Measurements from ENCODE around the gene PHF13.

DNA sequence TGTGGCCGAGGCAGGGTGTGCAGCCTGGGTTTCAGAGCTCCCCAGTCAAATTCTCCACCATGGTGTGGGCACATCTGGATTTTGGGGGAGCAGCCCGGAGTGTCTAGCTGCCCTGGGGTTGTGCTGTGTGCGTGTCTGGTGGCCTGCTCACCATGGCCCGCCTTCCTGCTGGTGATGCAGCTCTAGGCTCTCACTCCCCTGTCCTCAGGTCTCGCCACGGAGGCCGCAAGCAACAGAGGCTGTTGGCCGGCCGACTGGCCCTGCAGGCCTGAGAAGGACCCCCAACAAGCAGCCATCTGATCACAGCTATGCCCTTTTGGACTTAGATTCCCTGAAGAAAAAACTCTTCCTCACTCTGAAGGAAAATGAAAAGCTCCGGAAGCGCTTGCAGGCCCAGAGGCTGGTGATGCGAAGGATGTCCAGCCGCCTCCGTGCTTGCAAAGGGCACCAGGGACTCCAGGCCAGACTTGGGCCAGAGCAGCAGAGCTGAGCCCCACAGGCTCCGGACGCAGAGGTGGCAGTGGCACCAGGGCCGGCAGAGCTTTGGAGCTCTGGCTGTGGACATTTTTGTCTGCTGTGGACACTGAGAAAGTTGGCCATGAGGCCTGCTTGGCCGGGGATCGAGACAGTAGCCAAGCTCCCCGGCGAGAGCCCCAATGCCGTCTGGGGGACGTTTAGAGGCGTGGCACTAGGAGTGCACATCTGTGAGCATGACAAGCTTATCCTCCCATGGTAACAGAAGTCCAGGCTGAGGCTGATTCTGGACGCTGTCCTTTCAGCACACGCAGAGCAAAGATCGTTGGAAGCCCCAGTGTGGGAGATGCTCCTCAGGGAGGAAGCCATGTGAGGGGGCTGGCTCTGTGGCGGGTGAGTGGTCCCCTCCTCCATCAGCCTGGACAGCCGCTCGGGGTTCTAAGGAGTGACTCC lies 19.3 kb downstream of the PHF13 start:
- no peak for TF ChIP-seq CTCF (IDR thresholded peaks at IDR 0.05; ENCODE audit: low read length)
- TF ChIP-seq EZH2phosphoT487 (IDR thresholded peaks at IDR 0.05; ENCODE audit: low read length), result no peak
- TF ChIP-seq EZH2 (optimal IDR thresholded peaks at IDR 0.05; ENCODE audit: low read depth, low read length), result no peak
